ENCODE data around the gene GTF2F2.

The GTF2F2 gene

DNA sequence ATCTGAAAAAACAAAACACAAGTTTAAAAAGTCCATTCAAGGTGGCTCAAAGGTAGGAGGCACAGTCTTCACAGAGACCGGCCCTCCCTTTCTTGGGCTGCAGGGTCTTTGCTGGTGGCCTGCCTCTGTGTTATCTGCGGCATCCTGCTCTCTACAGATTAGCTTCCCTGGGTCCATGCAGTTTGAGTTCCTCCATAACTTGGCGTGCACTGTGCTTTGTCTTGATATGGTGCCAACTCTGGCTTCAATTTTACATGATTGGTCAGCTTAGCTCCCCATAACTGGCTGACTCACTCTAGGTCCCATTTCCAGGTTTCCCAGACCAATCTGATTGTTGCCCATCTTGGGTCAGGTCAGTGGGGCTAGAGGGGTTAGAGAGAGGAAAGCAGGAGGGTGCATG lies 178.9 kb downstream of the GTF2F2 start:
- H3K4me3 ChIP-seq (ENCODE audit: low read depth, low read length), result no peak overlapping the region

DNA sequence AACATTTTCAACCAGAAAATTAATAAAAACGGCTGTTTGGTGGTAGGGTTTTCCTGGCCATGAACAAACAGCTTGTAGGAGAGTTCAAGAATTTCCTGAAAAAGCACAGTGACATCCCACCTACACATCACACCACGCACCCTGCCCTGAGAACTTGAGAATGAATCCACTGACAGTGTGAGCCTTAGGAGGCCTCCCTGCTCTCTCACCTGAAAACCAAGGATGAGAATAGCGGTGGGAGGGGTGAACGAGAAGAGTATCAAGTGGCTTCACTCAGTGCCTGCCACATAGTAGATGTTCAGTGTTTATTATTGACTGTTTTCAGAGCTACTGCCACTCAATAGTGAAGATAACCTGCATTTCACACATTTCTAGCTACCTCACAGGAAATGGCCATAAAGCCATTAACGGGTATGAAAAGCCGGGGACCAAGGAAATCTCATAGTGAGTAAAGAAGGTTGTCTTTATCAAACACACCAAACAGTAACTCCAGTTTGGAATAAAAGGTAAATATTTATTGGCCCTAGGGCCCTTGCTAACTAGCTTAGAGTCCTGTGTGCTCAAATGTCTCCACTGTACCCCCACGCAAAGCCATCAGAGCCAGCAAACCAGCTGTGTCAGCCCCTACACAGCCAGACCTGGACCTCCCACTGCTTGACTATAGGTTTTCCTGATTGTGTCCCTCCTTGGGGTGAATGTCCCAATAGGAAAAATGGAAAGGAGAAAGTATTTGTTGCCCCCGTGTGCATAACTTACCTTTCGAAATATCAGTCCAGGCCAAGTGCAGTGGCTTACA lies 180.1 kb downstream of the GTF2F2 start:
- no peak overlapping the region for H3K4me3 ChIP-seq (ENCODE audit: low read depth, low read length)

DNA sequence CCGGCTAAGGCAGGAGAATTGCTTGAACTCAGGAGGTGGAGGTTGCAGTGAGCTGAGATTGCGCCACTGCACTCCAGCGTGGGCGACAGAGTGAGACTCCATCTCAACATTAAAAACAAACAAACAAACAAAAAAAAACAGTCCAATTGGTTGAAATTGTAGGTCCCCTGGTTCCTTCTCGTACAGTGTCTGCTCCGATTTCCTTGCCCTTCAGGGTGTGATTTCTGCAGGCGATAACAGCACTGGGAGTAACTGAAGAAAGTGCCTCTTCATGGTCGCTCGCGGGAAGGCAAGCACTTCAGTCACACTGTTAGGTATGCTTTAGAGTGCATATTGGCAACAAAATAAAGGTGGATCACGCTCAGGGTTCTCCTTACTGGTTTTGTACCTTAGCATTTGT lies 181.0 kb downstream of the GTF2F2 start:
- H3K4me3 ChIP-seq (ENCODE audit: low read depth, low read length), result no peak overlapping the region

DNA sequence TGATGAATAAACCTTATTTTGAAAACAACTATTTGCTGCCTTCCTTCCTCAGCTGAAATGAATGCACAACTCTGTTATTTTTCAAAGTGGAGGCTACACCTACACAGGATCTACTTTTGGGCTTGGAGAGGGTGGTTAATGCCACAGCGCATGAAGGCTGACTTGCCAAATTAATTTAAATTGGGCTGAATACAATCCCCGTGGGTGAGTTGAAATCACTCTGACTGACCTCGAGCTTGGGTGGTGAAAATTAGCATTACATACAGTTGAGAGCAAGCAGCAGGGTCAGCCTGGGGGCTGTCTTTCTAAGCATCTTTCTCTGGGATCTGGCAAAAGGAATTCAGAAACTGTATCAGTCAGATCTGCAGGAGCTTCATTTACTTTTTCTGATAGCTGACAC lies 182.2 kb downstream of the GTF2F2 start:
- no peak overlapping the region for H3K4me3 ChIP-seq (ENCODE audit: low read depth, low read length)

DNA sequence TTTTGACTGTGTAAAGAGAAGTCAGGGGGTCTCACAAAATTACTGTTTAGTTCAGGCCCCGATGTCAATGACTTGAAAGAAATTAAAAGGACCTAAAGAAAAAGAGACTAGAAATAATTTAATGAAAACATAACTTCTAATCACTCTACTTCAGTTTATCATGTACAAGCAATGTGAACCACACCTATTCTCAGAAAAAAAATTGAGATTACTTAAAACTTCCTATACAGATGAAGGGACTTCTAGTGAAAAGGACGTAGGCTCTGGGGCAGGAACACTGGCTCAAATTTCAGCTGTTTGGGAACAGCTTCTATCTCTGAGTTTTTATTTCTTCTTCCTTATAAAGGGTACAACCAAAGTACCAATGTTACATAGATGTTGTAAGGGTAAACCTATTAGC lies 182.7 kb downstream of the GTF2F2 start:
- H3K4me3 ChIP-seq (ENCODE audit: low read depth, low read length), result no peak overlapping the region

DNA sequence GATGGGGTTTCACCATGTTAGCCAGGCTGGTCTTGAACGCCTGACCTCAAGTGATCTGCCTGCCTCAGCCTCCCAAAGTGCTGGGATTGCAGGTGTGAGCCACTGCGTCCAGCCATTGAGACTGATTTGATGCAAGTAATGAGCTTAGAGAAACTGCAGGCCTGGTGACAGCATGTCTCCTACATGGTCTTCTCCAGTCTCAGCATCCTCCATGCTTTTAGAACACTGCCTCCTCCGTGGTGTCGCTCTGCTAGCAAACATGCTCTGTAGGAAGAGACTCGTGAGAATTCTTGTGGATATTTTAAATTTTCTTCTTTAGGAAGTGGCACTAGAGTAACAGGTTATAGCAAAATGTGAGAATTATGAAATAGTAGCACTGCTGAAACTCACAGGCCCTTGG lies 183.6 kb downstream of the GTF2F2 start:
- no peak overlapping the region for H3K4me3 ChIP-seq (ENCODE audit: low read depth, low read length)

DNA sequence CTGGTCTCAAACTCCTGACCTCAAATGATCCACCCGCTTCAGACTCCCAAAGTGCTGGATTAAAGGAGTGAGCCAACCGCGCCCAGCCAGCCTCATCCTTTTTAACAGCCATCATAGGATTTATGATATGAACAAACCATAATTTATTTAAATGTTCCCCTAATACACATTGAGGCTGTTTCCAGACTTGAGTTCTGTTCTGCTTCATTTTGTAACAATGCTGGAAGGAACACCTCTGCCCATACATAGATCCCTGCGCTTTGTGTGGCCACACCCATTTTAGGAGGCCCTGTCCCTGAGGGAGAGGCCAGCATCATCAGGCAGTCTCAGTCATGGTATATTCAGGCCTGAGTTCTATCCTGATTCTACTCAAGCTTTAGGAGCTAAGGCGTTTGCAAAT lies 184.8 kb downstream of the GTF2F2 start:
- H3K4me3 ChIP-seq (ENCODE audit: low read depth, low read length), result no peak overlapping the region

DNA sequence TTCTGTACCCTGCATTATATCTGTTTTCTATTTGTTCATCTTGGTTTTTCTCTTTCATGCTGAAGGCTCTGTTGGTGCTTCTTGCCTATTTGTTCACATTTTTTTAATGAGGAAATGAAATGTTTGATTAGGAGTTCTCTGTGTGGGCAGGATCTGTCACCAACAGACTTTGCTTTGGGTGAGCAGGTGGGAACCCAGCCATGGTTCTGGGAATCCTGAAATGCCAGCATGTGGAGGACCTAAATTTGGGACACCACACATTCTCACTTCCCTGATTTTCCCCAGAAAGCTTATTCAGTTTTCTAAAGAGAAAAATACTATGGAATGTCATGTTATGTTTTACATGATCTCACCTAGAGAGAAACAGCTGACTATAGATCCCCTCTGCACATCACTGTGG lies 186.7 kb downstream of the GTF2F2 start:
- H3K4me3 ChIP-seq (ENCODE audit: low read depth, low read length), result no peak overlapping the region

DNA sequence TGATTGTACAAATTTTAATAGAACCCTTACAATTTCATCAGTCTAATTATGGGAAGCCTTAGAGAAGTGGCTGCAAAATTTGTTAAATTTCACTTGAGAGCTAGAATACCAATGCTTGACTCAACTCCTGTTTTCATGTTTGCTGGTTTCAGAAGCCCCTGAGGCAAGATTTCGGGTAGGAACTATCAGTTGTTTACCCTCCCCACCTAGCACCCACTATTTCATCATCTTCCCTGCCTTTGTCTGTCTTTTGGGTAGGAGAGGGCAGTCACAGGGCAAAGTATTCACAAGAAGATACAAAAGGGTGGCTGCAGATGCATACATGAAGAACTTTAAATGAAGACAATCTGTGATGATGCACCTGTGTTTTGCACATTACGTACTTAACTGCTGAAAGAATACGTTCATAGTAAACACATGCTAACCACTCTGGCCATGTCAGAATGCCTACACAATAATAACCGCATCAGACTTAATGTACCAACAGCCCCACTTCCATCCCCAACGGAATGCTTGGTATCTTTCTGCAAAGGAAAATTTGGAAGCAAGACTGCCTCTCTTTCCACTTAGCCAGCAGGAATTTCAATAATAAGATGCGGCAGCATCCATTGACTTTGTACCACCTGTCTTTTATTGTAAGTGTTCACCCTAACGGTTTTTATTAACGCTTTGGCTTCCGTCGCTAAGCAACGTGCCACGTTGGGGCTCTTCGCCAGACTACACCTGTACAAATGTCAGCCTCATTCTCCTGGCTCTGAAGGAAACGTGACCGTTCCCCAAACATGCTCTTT lies 190.2 kb downstream of the GTF2F2 start:
- peak overlapping the region; percentile 5 for H3K4me3 ChIP-seq (ENCODE audit: low read depth, low read length)

DNA sequence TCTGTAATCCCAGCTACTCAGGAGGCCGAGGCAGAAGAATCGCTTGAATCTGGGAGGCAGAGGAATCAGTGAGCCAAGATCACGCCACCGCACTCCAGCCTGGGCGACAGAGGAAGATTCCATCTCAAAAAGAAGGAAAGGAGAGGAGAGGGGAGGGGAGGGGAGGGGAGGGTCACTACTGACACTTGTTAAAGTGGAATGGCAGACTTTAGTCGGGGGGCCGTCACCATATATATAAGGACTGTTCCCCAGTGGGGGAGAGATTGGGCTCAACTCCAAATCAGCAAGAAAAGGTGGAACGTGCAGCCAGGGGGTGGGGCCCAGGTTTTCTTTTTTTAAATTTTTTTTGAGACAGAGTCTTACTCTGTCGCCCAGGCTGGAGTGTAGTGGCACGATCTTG lies 194.5 kb downstream of the GTF2F2 start:
- no peak overlapping the region for H3K4me3 ChIP-seq (ENCODE audit: low read depth, low read length)

DNA sequence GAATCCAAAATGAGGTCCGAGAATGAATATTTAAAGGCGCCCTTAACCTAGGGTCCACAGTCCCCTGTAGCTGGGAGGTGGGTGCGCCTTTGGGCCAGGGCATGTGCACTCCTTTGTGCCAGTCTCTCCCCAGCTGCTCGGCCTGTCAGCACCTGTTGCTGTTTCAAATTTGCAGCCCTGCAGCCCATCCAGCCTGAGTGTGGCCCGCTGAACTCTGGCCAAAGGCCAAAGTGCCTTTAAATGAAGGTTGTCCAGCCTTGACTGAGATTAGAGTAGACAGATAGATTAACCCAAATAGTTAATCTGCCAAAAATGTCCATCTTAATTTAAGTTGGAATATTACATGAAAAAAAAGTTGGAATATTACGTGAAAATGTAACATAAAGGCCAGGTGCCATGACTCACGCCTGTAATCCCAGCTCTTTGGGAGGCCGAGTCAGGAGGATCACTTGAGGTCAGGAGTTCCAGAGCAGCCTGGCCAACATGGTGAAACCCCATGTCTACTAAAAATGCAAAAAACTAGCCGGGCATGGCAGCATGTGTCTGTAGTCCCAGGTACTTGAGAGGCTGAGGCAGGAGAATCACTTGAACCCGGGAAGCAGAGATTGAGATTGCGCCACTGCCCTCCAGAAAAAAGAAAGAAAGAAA lies 195.3 kb downstream of the GTF2F2 start:
- no peak overlapping the region for H3K4me3 ChIP-seq (ENCODE audit: low read depth, low read length)

DNA sequence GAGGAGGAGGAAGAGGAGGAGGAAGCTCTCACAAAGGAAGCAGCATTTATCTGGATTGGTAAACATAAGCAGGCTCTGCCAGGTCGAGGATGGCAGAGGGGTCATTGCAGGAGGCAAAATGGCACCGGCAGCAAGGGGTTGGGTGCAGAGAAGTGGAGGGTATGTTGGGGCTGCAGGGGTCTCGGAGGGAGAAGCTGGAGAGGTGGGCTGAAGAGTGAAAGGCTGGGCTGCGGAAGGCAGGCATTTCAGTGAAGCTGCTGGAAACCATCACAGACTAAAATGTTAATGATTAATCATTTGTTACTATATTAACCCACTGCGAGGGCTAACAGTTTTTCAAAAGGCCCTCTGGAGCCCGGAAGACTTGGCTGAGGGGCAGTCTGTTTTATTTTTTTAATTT lies 196.0 kb downstream of the GTF2F2 start:
- H3K4me3 ChIP-seq (ENCODE audit: low read depth, low read length), result no peak overlapping the region

DNA sequence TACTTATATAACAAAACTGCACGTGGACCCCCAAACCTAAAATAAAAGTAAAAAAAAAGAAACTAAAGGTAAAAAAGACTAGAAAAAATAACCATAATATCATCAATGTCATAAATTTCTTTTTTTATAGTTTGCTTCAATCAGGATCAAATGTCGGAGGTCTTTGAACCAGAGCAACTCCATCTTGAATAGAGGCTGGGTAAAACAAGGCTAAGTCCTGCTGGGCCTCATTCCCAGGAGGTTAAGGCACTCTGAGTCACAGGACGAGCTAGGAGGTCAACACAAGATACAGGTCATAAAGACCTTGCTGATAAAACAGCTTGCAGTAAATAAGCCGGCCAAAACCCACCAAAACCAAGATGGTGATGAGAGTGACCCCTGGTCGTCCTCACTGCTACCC lies 196.7 kb downstream of the GTF2F2 start:
- H3K4me3 ChIP-seq (ENCODE audit: low read depth, low read length), result no peak overlapping the region

DNA sequence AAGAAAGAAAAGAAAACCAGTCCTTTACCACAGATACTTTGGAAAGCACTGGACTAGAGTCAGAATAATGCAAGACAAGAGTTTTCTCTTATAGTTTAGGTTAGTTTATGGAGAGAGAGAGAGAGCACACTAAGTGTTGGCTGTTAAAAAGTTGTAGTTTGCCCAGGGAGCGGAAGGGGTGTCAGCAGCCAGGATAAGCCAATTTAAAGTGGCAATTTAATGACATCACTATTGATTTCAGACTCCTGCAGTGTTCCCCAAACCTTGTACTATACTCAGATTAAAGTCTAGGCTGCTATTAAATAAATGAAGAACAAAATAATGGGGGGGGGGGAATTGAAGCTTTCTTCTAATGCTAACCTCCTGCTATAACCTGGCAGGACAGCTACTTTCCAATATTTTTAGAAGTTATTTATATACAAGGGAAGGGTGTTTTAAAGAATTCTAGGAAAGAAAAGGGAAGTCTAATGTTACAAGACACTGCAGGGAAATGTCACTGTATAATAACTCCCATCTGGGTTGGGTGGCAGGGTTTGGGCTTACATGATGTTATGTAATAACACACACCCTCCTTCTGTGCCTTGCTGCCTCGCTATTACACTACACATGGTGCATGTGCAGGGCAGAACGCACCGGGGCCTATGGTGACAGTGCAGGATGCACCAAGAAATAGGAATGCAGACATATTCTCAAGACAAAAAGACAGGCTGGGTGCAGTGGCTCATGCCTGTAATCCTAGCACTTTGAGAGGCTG lies 200.7 kb downstream of the GTF2F2 start:
- H3K4me3 ChIP-seq (ENCODE audit: low read depth, low read length), result no peak overlapping the region

DNA sequence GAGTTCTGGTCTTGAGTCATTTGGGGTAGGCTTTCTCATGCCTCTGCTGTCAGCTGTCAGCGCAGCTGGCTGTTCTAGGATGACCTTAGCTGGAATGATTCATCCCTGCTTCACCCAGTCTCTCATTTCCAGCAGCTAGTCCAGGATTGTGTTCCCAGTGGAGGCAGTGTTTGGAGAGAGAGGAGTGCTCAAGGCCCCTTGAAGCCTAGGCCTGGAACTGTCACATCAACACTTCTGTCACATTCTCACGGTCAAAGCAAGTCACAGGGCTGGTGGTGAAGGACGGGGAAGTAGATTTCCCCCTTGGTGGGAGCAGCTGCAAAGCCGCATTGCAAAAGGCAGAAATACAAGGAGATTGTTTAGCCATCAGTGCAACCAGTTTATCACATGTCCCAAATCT lies 205.5 kb downstream of the GTF2F2 start:
- H3K4me3 ChIP-seq (ENCODE audit: low read depth, low read length), result no peak overlapping the region

DNA sequence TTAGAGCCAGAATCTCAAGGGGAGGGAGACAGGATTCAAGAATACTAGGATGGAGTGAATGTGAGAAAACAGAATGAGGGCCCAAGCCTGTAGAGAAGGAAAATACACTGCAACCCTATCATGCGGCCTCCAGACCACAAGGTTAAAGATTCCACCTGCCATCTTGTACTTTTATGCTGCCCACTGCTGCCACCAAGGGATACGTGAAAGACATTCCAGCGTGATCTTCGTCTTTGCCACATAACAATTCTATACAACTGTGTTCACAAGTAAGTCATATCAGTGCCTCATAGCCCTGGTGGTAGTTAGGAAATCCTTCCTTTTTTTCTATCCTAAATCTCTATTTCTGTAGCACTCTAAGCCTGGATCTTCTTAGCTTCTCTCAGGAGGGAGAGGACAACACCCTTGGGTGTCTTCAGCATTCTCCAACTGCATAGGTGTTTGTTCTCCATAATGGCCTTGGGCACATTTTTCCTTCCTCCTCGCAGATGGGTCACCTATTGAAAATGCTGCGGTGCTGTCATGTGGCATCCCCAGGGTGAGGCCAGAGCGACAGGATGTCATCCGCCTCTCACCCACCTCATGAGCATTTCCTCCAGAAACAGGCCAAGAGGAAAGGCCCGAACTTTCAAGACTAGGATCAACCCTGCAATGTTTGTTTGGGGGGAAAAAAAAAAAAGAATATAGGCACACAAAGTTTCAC lies 207.1 kb downstream of the GTF2F2 start:
- H3K4me3 ChIP-seq (ENCODE audit: low read depth, low read length), result no peak overlapping the region

DNA sequence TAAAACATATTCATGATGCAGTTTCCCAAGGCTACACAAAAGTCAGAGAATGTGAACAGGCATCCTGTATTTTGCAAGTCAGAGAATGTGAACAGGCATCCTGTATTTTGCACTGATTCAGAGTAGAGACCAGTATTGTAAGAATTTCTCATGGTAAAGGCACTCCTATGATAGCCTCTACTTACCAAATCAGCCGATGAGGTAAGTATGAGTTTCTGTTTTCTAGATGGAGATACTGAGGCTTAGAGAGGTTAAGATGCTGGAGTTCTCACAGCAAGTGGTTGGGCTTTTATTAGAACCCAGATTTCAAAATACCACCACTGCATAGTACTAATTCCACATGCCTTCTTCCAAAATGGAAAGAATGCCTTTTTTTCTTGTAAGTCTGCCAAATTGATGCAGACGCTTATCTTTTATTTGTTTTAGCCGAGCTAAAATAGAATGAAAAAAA lies 208.4 kb downstream of the GTF2F2 start:
- H3K4me3 ChIP-seq (ENCODE audit: low read depth, low read length), result no peak overlapping the region

DNA sequence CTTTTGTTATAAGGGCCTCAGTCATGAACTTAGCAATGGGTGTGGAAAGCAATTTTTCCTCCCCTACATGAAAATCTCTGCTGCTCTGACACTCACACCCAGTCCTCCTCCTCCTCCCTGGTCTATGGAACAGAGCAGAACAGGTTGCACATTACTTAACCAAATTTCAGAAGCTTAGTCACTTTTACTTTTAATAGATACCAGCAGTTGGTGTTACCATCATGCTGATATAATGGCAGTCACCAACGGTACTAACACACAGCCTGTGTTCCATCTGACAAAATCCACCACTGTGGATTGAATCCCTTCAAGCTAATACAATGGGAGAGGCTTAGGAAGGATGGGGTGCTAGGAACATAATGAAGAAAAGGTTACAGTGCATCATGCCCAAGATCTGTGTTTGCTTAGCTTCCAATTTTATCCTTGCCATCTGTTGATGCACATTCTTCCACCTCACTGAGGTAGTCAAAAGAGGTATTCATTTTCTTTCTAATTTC lies 210.9 kb downstream of the GTF2F2 start:
- H3K4me3 ChIP-seq (ENCODE audit: low read depth, low read length), result no peak overlapping the region

DNA sequence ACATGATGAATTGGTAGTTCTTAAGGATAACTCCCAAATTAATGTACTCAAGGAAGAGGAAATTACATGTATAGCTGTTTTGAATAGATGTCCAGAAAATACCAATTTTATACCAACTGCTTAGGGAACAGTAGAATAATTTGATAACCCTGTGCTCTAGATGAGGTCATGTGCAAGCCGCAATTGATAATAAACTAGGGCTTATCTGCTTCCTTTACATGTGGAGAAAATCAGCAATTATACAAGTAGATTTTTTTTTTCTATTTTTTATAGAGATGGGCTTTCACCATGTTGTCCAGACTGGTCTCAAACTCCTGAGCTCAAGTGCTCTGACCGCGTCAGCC lies 211.4 kb downstream of the GTF2F2 start:
- H3K4me3 ChIP-seq (ENCODE audit: low read depth, low read length), result no peak overlapping the region

DNA sequence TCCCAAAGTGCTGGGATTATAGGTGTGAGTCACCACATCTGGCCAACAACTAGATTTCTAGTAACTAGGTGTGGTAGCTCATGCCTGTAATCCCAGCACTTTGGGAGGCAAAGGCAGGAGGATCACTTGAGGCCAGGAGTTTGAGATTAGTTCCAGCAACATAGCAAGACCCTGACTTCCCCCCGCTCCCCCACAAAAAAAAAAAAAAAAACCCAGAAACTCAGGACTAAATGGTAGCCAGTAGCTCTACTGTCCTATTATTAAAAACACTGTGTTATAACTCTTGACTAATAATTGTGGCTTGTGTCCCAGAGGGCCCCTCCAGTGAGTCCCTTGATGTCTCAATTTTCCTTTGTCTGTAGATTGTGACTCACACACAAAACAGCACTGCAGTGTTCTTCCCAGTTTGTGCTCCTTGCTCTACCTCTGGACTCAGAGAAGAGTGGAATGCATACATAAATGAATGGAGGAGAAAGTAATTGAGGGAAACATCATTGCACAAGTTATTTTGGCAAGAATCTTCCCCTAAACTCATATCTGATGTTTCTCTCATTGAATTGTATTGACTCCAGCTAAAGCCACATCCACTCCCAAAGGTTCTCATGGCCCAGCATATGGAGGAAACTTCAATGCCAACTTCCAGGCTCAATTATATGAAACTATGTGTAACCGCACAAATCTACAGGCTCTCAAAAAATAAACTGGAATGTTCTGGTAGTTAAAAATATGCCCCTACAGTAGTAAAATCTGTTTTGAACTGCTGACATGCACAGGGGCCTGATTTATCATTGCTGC lies 211.9 kb downstream of the GTF2F2 start:
- H3K4me3 ChIP-seq (ENCODE audit: low read depth, low read length), result no peak overlapping the region
